ENCODE results near the gene FSIP1. TPM values are rescaled to one million over a fixed set of nuclear protein-coding genes. Genes with fewer than 3 reads are reported as not detected.
A peak's percentile ranks its signal among the peaks of the same experiment; 100 is the strongest.

FSIP1 gene
- polyA plus RNA-seq, 3 donors, result 0.10 to 0.48 (median 0.21) TPM

GRCh38 chr15:39667382-39668127, 115.1 kb downstream of the FSIP1 start:
- Histone ChIP-seq H3K9me3 (replicated peaks in 1 of 2; ENCODE audit: control insufficient read depth in 1 of 2, insufficient read depth in 1 of 2, low read length in 2 of 2) (no peaks in the 10 kb centered on the region), H3K9ac (ENCODE audit: insufficient read depth, low read length, poor library complexity, severe bottlenecking) (no peak overlapping the region), H4K20me1 (ENCODE audit: insufficient read depth, low read length) (no peaks in the 10 kb centered on the region), H3K27ac (ENCODE audit: low read depth in 1 of 2, low read length in 2 of 2) (no peak overlapping the region), H3K27me3 (ENCODE audit: control insufficient read depth in 2 of 2, insufficient read depth in 2 of 2, low read length in 2 of 2) (peaks cover 0 to 3% of the 10 kb centered on the region in 2 donors), H3K36me3 (replicated peaks in 1 of 2; ENCODE audit: control insufficient read depth in 1 of 2, insufficient read depth in 2 of 2, low read length in 2 of 2) (no peaks in the 10 kb centered on the region), H3K79me2 (ENCODE audit: insufficient read depth, low read length) (no peaks in the 10 kb centered on the region), H3K4me3 (replicated peaks in 1 of 3; ENCODE audit: low read depth in 2 of 3, low read length in 3 of 3) (no peak overlapping the region), H3K4me2 (replicated peaks; ENCODE audit: extremely low read depth, low read length, poor library complexity, severe bottlenecking) (no peak overlapping the region), H2AFZ (ENCODE audit: insufficient read depth, low read depth, low read length, poor library complexity, severe bottlenecking) (no peak overlapping the region), H3K4me1 (ENCODE audit: control insufficient read depth in 1 of 2, insufficient read depth in 2 of 2, low read length in 2 of 2) (no peaks in the 10 kb centered on the region)
- Mint-ChIP-seq H3K4me1 (no peaks in the 10 kb centered on the region), H3K9me3 (no peaks in the 10 kb centered on the region), H3K4me3 (no peak overlapping the region), H3K36me3 (no peaks in the 10 kb centered on the region), H3K27me3 (ENCODE audit: low read depth in 3 of 3) (peaks cover 0 to 4% (median 3%) of the 10 kb centered on the region in 3 donors), H3K27ac (peak overlapping the region in 1 of 7 donors; percentile 69)
- DNase-seq, result no peak
- no peak for TF ChIP-seq CTCF (IDR thresholded peaks at IDR 0.05)
- intact Hi-C loops (cut with micrococcal nuclease), result no loop called here
- 71% methylated on average over 1 of the region's 5 CpGs for WGBS (ENCODE audit: insufficient coverage)

- Histone ChIP-seq H3K4me3 (replicated peaks in 1 of 3; ENCODE audit: low read depth in 2 of 3, low read length in 3 of 3) (no peak overlapping the region), H3K9ac (ENCODE audit: insufficient read depth, low read length, poor library complexity, severe bottlenecking) (no peak overlapping the region), H3K4me2 (replicated peaks; ENCODE audit: extremely low read depth, low read length, poor library complexity, severe bottlenecking) (no peak overlapping the region), H4K20me1 (ENCODE audit: insufficient read depth, low read length) (no peaks in the 10 kb centered on the region), H3K36me3 (replicated peaks in 1 of 2; ENCODE audit: control insufficient read depth in 1 of 2, insufficient read depth in 2 of 2, low read length in 2 of 2) (no peaks in the 10 kb centered on the region), H3K4me1 (ENCODE audit: control insufficient read depth in 1 of 2, insufficient read depth in 2 of 2, low read length in 2 of 2) (no peaks in the 10 kb centered on the region), H3K9me3 (replicated peaks in 1 of 2; ENCODE audit: control insufficient read depth in 1 of 2, insufficient read depth in 1 of 2, low read length in 2 of 2) (no peaks in the 10 kb centered on the region), H3K79me2 (ENCODE audit: insufficient read depth, low read length) (no peaks in the 10 kb centered on the region), H3K27ac (ENCODE audit: low read depth in 1 of 2, low read length in 2 of 2) (no peak overlapping the region), H3K27me3 (ENCODE audit: control insufficient read depth in 2 of 2, insufficient read depth in 2 of 2, low read length in 2 of 2) (peaks cover 0 to 3% of the 10 kb centered on the region in 2 donors), H2AFZ (ENCODE audit: insufficient read depth, low read depth, low read length, poor library complexity, severe bottlenecking) (no peak overlapping the region)
- no peak for DNase-seq
- H3K9me3 Mint-ChIP-seq, result no peaks in the 10 kb centered on the region
- H3K4me1 Mint-ChIP-seq, result no peaks in the 10 kb centered on the region
- no peak overlapping the region for H3K4me3 Mint-ChIP-seq
- H3K27ac Mint-ChIP-seq, result no peak overlapping the region
- TF ChIP-seq CTCF (IDR thresholded peaks at IDR 0.05), result no peak
- no peaks in the 10 kb centered on the region for H3K36me3 Mint-ChIP-seq
- H3K27me3 Mint-ChIP-seq (ENCODE audit: low read depth in 3 of 3), result peaks cover 0 to 4% (median 3%) of the 10 kb centered on the region in 3 donors
- intact Hi-C loops (cut with micrococcal nuclease), result no loop called here
- 93% methylated on average over 3 of the region's 3 CpGs for WGBS (ENCODE audit: insufficient coverage)
Observed at GRCh38 chr15:39666677-39667076, 116.0 kb downstream of the FSIP1 start.

Data from CD14-positive monocyte (primary cell).